ENCODE measurements around the gene SLC25A45. TPM values are rescaled to one million over a fixed set of nuclear protein-coding genes. Genes with fewer than 3 reads are reported as not detected.
A peak's percentile ranks its signal among the peaks of the same experiment; 100 is the strongest.

The SLC25A45 gene
- total and polyA plus RNA-seq, 2 of the 4 experiments (the other 2 are of a cell fraction): 0.72 to 1.2 TPM

DNA sequence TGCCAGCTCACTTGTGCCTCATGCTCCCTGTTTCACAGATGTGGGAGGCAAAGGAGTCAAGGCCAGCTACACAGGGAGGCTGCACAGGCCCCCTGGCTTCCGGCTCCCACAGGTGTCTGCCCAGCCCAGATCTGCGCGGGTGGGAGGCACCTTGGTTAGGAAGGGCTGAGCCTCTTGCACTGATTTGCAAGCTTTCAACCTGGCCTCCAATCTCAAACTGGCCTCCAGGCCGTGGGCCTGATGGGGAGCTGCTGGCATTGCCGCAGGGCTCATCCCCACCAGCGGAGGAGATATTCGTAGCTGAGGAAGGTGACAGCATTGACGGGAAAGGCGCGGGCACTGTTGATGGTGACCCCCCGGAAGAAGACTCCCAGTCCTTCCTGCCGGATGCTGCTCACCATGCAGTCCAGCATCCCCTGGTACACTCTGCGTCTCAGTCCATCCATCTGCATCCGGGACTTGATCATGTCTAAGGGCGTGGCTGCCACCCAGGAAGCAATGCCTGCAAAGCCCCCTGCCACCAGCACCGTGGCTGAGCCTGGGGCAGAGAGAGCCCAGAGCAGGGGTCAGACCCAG, 6.2 kb downstream of the SLC25A45 start:
- dilution Hi-C loops (cut with HindIII; ENCODE audit: low sequenced_read_pairs, unreplicated experiment) (no loop called here), in situ Hi-C loops (cut with MboI; ENCODE audit: low sequenced_read_pairs) (no loop called here), intact Hi-C loops (cut with micrococcal nuclease) (no loop called here)
- Histone ChIP-seq H2AFZ (replicated peaks; ENCODE audit: low read length, poor library complexity) (peak overlapping the region; percentile 21), H3K27ac (ENCODE audit: insufficient read depth, low read length) (no peak overlapping the region), H3K56ac (ENCODE audit: extremely low read depth, insufficient read depth, low read length) (no peak overlapping the region), H2AK5ac (ENCODE audit: low read depth, low read length) (no peak overlapping the region), H4K8ac (ENCODE audit: low read depth in 2 of 2, low read length in 2 of 2) (no peak overlapping the region), H2BK20ac (ENCODE audit: low read depth, low read length) (no peak overlapping the region), H3K4ac (ENCODE audit: low read depth, low read length) (no peak overlapping the region), H3K79me1 (ENCODE audit: low read depth in 1 of 2, low read length in 2 of 2) (peaks cover 4 to 32% of the 10 kb centered on the region in 2 experiments; a peak in 2 of 4 replicates), H3K36me3 (ENCODE audit: control insufficient read depth, insufficient read depth, low read length) (no peaks in the 10 kb centered on the region), H3K27me3 (ENCODE audit: control insufficient read depth, insufficient read depth, low read length) (no peaks in the 10 kb centered on the region), H3K4me1 (ENCODE audit: control insufficient read depth, insufficient read depth, low read length) (no peaks in the 10 kb centered on the region), H4K91ac (ENCODE audit: insufficient read depth, low read depth, low read length) (no peak overlapping the region), H2BK15ac (ENCODE audit: low read depth, low read length) (no peak overlapping the region), H3K18ac (ENCODE audit: low read depth, low read length) (no peak overlapping the region), H4K20me1 (ENCODE audit: insufficient read depth, low read length) (no peaks in the 10 kb centered on the region), H3K9me3 (ENCODE audit: control insufficient read depth, insufficient read depth, low read length) (no peaks in the 10 kb centered on the region), H3K9me1 (ENCODE audit: insufficient read depth, low read length) (peaks cover 13% of the 10 kb centered on the region; the same call in 1 of the 2 replicates), H3K4me3 (ENCODE audit: insufficient read depth, low read depth, low read length) (no peak overlapping the region), H2BK5ac (ENCODE audit: low read depth, low read length, poor library complexity, severe bottlenecking) (no peak overlapping the region), H4K5ac (ENCODE audit: low read depth, low read length) (no peak overlapping the region), H3K4me2 (ENCODE audit: low read depth, low read length) (no peak overlapping the region), H3K9ac (ENCODE audit: low read depth, low read length) (no peak overlapping the region), H3K14ac (replicated peaks; ENCODE audit: low read depth, low read length) (no peak overlapping the region), H2AK9ac (replicated peaks; ENCODE audit: low read depth, low read length, poor library complexity) (peak overlapping the region; percentile 82), H3K23ac (ENCODE audit: low read depth, low read length) (no peak overlapping the region), H2BK120ac (ENCODE audit: low read depth, low read length) (no peak overlapping the region)
- ChIA-PET POLR2A (ENCODE audit: unreplicated experiment) (interaction anchor here (0.6 to 0.9 kb wide), 2 partner anchors 11 to 48 kb away, joined by 4 read pairs; no protein-coding TSS in a partner anchor), CTCF (no interaction called here)
- ATAC-seq (ENCODE audit: low read depth) (no peak), DNase-seq (no peak)
- 89% methylated on average over 8 of the region's 16 CpGs; no CpG with 5 or more reads in 1 of the 2 experiments for WGBS, 2 experiments (ENCODE audit: extremely low coverage in 2 of 2, insufficient read length in 1 of 2)
- TF ChIP-seq RFX5 (IDR thresholded peaks at IDR 0.05; ENCODE audit: low read depth, low read length): no peak
- no peak for TF ChIP-seq MXI1 (IDR thresholded peaks at IDR 0.05; ENCODE audit: borderline replicate concordance, low read depth, low read length)
- TF ChIP-seq MAZ (IDR thresholded peaks at IDR 0.05; ENCODE audit: borderline replicate concordance, low read depth, low read length): no peak
- TF ChIP-seq RCOR1 (IDR thresholded peaks at IDR 0.05; ENCODE audit: insufficient replicate concordance, low read length): no peak
- no peak for TF ChIP-seq RAD21 (IDR thresholded peaks at IDR 0.05; ENCODE audit: low read length)
- no peak for TF ChIP-seq FOS (IDR thresholded peaks at IDR 0.05; ENCODE audit: low read depth, low read length)
- TF ChIP-seq MAFK (IDR thresholded peaks at IDR 0.05; ENCODE audit: low read depth, low read length): no peak
- no peak for TF ChIP-seq CEBPB (IDR thresholded peaks at IDR 0.05; ENCODE audit: low read depth, low read length)
- no peak for TF ChIP-seq CTCF (conservative IDR thresholded peaks at IDR 0.05; ENCODE audit: low read depth, low read length)
- TF ChIP-seq, protein P1, sequence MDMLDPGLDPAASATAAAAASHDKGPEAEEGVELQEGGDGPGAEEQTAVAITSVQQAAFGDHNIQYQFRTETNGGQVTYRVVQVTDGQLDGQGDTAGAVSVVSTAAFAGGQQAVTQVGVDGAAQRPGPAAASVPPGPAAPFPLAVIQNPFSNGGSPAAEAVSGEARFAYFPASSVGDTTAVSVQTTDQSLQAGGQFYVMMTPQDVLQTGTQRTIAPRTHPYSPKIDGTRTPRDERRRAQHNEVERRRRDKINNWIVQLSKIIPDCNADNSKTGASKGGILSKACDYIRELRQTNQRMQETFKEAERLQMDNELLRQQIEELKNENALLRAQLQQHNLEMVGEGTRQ (IDR thresholded peaks at IDR 0.05; ENCODE audit: low read depth, low read length): no peak
- no peak for TF ChIP-seq CHD1 (IDR thresholded peaks at IDR 0.05; ENCODE audit: low read depth, low read length)
- TF ChIP-seq BHLHE40 (IDR thresholded peaks at IDR 0.05; ENCODE audit: low read depth, low read length): no peak
- TF ChIP-seq, protein P2, sequence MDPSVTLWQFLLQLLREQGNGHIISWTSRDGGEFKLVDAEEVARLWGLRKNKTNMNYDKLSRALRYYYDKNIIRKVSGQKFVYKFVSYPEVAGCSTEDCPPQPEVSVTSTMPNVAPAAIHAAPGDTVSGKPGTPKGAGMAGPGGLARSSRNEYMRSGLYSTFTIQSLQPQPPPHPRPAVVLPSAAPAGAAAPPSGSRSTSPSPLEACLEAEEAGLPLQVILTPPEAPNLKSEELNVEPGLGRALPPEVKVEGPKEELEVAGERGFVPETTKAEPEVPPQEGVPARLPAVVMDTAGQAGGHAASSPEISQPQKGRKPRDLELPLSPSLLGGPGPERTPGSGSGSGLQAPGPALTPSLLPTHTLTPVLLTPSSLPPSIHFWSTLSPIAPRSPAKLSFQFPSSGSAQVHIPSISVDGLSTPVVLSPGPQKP (IDR thresholded peaks at IDR 0.05; ENCODE audit: borderline replicate concordance, low read depth, low read length): no peak
- TF ChIP-seq NFE2L2 (IDR thresholded peaks at IDR 0.05; ENCODE audit: low read depth, low read length): no peak
- TF ChIP-seq POLR2A (IDR thresholded peaks at IDR 0.05; ENCODE audit: low read depth, low read length): no peak
- TF ChIP-seq SMC3 (IDR thresholded peaks at IDR 0.05; ENCODE audit: low read depth, low read length): no peak
- no TSS peak for BruUV-seq (replicated peaks)
